HG03064 (cell line): ENCODE measurements around the gene GRIA1.

ENCODE experiments used
- ATAC-seq: cut with Tn5 transposase; IDR thresholded peaks from one replicate; pipeline ENCODE4 v1.9.1; 2021; ENCODE audit warnings: low read depth; ENCODE audit not compliant: unreplicated experiment

GRIA1 gene

GRCh38 chr5:153654504-153655200, 164.2 kb downstream of the GRIA1 start:
- ATAC-seq: no peak

DNA sequence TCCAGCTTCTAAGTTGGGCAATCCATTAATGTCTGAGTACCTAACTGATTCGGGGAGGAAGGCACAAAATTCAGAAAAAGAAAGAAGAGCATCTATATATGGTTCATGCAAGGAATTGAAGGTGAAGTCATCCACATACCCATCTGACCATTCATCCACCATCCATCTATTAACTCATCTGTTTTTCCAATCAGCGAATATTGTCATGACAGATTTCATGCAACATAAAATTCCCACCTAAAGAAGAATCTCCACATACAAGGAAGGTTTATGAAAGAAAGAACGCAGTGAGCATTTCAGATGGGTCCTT, 164.7 kb downstream of the GRIA1 start:
- no peak for ATAC-seq

GRCh38 chr5:153658149-153658548, 167.7 kb downstream of the GRIA1 start:
- no peak for ATAC-seq

- no peak for ATAC-seq
Observed at GRCh38 chr5:153658606-153659005, 168.1 kb downstream of the GRIA1 start.

- ATAC-seq: no peak
Observed at GRCh38 chr5:153659039-153659736, 168.7 kb downstream of the GRIA1 start.

GRCh38 chr5:153660919-153661318, 170.4 kb downstream of the GRIA1 start:
- no peak for ATAC-seq

DNA sequence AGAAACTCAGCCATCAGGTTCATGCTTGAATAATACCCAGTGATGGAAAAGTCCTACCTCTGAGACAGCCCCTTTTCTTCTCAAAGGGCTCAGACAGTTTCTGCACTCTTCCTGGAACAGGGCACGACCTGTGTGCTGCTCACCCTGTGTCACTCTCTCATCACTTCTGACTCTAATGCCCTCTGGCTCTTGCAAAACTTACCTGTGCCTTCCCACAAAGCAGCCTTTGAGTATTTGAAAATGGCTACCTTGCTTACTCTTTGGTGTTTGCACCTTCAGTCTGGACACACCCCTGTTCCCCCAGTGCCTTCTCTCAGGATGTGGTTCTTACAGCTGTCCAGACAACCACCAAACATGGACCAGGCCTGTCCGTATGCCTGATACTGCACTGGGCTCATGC, 171.4 kb downstream of the GRIA1 start:
- no peak for ATAC-seq

DNA sequence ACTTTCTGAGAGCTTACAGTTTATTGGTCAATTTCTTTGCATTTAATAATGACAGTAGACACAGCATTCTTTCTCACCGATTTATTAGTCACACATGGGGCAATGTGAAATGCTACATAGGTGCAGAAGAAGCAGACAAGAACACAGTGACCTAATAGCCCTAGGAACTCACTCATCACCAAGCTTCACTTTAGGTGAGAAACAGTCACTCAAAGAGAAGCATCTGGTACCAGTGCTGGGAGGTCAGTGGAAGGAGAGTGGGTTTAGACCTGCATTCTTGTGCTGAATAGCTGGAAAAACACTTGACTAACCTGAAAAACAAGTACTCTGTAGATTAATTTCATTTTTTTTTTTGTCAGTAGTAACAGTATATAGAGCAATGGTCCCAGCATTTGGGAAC, 179.6 kb downstream of the GRIA1 start:
- no peak for ATAC-seq

- ATAC-seq: no peak
Observed at GRCh38 chr5:153671653-153672346, 181.3 kb downstream of the GRIA1 start.

- ATAC-seq: no peak
Observed at GRCh38 chr5:153672347-153673090, 182.0 kb downstream of the GRIA1 start.

GRCh38 chr5:153674356-153674755, 183.9 kb downstream of the GRIA1 start:
- ATAC-seq: no peak

DNA sequence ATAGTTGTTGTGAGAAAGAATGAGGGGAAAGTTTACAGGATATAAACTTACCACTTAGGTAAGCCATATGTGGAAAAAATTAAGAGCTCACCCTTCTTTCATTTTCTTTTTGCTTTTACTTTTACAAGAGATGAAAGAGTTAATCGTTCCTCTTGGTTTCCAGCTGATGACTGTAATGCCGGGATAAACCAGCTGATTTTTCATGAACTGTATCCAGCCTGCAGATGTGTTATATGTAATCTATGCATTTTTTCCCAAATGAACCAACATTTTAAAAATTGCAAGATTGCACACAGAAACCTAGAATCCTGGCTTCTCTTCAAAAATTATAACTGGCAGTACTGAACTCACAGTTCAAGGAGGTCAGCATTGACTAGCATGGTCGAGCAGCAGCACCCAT, 185.9 kb downstream of the GRIA1 start:
- no peak for ATAC-seq

- ATAC-seq: no peak
Observed at GRCh38 chr5:153676821-153677220, 186.4 kb downstream of the GRIA1 start.

- no peak for ATAC-seq
Observed at GRCh38 chr5:153678617-153679329, 188.3 kb downstream of the GRIA1 start.

GRCh38 chr5:153690236-153690635, 199.8 kb downstream of the GRIA1 start:
- no peak for ATAC-seq

DNA sequence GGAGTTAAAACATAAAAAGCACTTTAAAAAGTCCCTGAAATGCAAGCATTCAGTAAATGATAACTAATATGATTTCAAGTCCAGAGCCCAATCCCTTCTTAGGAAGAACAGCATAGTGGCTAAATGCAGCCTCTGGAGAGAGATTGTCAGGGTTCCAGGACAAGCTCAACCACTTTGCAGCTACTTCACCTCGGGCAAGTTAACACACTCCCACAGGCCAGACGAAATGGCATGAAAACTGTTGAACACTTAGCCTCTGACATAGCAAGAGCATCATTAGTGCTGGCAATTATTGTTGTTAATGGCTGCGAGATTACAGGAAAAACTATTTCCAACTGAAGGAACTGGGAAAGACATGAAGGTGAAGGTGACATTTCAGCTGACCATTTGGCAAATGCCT, 205.8 kb downstream of the GRIA1 start:
- ATAC-seq: no peak

DNA sequence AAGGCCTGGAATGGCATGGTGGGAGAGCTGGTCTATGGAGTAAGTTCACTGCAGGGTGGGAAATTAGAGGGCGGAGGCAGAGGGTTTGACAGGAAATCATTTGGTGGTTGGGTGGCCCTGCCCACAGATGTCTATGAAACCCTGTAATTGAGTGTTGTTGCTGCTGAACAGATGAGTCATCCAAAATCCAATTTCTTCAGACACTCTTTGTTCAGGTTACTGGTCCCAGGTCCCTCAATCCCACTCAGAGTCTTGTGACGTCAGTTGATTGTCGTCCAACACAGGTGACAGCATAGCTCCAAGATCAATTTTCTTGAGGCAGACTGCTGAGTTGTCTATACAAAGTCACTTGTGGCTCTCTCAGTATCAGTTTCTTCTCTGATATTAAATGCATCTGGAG, 208.6 kb downstream of the GRIA1 start:
- ATAC-seq: no peak

DNA sequence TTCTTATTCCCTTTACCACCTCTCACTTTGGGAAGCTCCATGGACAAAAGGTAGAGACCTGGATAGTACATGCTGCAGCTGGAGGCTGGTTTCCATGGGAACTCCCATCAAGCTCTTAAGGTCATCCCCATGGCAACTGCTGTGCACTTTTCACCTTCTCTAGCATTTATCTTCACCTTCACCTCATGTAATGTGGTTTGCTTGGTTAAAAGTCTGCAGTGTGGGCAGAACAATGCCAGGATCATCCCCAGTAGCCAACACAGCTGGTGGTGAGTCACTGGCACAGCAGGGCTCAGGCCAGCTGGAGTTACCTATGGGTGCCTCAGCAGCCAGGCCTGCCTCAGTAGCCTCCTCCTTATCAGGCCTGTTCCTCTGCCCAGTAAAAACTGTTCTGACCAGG, 210.5 kb downstream of the GRIA1 start:
- ATAC-seq: no peak

DNA sequence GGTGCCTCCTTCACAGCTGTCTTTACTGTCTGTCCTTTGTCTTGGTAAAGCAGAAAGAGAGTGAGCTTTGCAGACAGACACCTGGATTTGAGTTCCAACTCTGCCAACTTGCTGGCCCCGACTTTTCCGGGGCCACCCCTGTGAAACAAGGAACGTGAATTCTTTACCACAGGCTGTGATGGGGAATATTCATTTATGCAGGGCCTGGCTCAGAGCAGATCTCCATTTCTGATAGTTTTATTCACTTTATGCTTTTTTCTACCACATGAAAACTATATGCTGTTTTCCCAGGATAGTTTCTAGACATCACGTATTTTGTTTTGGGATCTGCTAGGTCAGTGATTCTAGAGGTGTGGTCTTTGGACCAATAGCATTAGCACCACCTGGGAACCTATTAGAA, 211.8 kb downstream of the GRIA1 start:
- no peak for ATAC-seq

DNA sequence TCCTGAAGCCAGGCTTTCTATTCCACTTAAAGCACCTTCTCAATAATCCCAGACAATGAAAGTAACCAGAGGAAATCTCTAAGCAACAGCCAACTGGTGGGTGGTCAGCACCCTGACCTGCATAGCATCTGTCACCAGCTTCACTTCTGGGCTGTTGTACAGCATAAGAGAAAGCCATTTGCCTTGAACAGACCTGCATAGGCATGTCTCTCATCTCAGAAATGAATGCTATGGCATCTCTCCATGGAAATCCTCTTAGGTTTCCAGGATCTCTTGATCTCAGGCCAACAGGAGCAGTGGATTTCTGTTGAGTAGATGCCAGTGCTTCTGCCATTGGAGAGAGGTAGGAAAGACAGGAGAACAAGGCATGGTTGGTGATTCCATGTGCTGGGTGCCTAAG, 213.6 kb downstream of the GRIA1 start:
- ATAC-seq: no peak

GRCh38 chr5:153707626-153708025, 217.2 kb downstream of the GRIA1 start:
- ATAC-seq: no peak
